Measurements from ENCODE around the gene ANK2. TPM values are rescaled to one million over a fixed set of nuclear protein-coding genes. Genes with fewer than 3 reads are reported as not detected.

ANK2 gene
- total RNA-seq, 6 donors from 2014 or later: 4.2 to 23.3 (median 8.5) TPM

GRCh38 chr4:113170805-113171468 is 121.5 kb downstream of the ANK2 start:
- no peaks in the 10 kb centered on the region for H3K36me3 ChIP-seq
- H3K9me3 ChIP-seq: no peaks in the 10 kb centered on the region
- H3K4me1 ChIP-seq: no peaks in the 10 kb centered on the region
- DNase-seq (no peak), ATAC-seq (ENCODE audit: low FRiP score in 2 of 2) (no peak)
- no peaks in the 10 kb centered on the region for H3K27me3 ChIP-seq
- WGBS, 2 donors: 48 to 59% methylated on average over 2 of the region's 2 CpGs
- H3K27ac ChIP-seq: no peak overlapping the region
- H3K4me3 ChIP-seq: no peak overlapping the region
- no peak for TF ChIP-seq EP300 (IDR thresholded peaks at IDR 0.05)
- TF ChIP-seq, protein P1, sequence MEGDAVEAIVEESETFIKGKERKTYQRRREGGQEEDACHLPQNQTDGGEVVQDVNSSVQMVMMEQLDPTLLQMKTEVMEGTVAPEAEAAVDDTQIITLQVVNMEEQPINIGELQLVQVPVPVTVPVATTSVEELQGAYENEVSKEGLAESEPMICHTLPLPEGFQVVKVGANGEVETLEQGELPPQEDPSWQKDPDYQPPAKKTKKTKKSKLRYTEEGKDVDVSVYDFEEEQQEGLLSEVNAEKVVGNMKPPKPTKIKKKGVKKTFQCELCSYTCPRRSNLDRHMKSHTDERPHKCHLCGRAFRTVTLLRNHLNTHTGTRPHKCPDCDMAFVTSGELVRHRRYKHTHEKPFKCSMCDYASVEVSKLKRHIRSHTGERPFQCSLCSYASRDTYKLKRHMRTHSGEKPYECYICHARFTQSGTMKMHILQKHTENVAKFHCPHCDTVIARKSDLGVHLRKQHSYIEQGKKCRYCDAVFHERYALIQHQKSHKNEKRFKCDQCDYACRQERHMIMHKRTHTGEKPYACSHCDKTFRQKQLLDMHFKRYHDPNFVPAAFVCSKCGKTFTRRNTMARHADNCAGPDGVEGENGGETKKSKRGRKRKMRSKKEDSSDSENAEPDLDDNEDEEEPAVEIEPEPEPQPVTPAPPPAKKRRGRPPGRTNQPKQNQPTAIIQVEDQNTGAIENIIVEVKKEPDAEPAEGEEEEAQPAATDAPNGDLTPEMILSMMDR (IDR thresholded peaks at IDR 0.05): no peak
- no peak for TF ChIP-seq POLR2A (IDR thresholded peaks at IDR 0.05)
- TF ChIP-seq POLR2AphosphoS5 (IDR thresholded peaks at IDR 0.05): no peak

GRCh38 chr4:113173126-113173792 is 123.8 kb downstream of the ANK2 start:
- Histone ChIP-seq H3K27me3 (no peaks in the 10 kb centered on the region), H3K4me1 (no peaks in the 10 kb centered on the region), H3K36me3 (no peaks in the 10 kb centered on the region), H3K9me3 (no peaks in the 10 kb centered on the region), H3K27ac (no peak overlapping the region), H3K4me3 (no peak overlapping the region)
- DNase-seq (no peak), ATAC-seq (ENCODE audit: low FRiP score in 2 of 2) (no peak)
- no peak for TF ChIP-seq POLR2A (IDR thresholded peaks at IDR 0.05)
- TF ChIP-seq, protein P1 (IDR thresholded peaks at IDR 0.05): no peak
- TF ChIP-seq POLR2AphosphoS5 (IDR thresholded peaks at IDR 0.05): no peak
- TF ChIP-seq EP300 (IDR thresholded peaks at IDR 0.05): no peak
- WGBS, 2 donors: 74 to 77% methylated on average over 5 of the region's 5 CpGs

GRCh38 chr4:113173793-113174264 is 124.4 kb downstream of the ANK2 start:
- Histone ChIP-seq H3K27me3 (no peaks in the 10 kb centered on the region), H3K4me3 (no peak overlapping the region), H3K9me3 (no peaks in the 10 kb centered on the region), H3K4me1 (no peaks in the 10 kb centered on the region), H3K36me3 (no peaks in the 10 kb centered on the region), H3K27ac (no peak overlapping the region)
- TF ChIP-seq EP300 (IDR thresholded peaks at IDR 0.05) (no peak), POLR2A (IDR thresholded peaks at IDR 0.05) (no peak), POLR2AphosphoS5 (IDR thresholded peaks at IDR 0.05) (no peak)
- TF ChIP-seq, protein P1 (IDR thresholded peaks at IDR 0.05): no peak
- no peak for DNase-seq
- 64% methylated on average over 3 of the region's 3 CpGs for WGBS, 2 donors
- ATAC-seq (ENCODE audit: low FRiP score in 2 of 2): no peak

GRCh38 chr4:113179091-113179490 is 129.6 kb downstream of the ANK2 start:
- H3K9me3 ChIP-seq: no peaks in the 10 kb centered on the region
- ATAC-seq (ENCODE audit: low FRiP score in 2 of 2): no peak
- DNase-seq: no peak
- H3K4me1 ChIP-seq: no peaks in the 10 kb centered on the region
- no peaks in the 10 kb centered on the region for H3K36me3 ChIP-seq
- TF ChIP-seq, protein P1 (IDR thresholded peaks at IDR 0.05): no peak
- 71 to 80% methylated on average over 1 of the region's 1 CpG for WGBS, 2 donors
- no peak overlapping the region for H3K27ac ChIP-seq
- H3K4me3 ChIP-seq: no peak overlapping the region
- H3K27me3 ChIP-seq: no peaks in the 10 kb centered on the region

DNA sequence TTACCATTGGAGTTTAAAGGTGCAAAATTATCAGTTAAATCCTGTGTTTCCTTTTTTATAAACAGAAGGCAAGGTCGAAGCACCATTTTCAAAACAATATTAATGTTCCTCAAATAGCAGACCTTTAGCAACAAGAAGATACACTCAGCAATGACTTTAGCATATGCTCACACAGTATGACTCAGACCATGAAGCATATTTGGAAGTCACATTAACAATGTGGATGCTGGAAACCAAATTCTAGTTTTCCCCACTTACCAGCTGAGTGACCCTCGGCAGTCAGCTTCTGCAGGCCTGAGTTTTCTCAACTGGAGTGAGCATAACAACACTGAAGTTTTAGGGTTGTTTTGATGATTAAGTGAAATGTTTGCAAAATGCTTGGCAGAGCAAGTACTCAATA is 130.5 kb downstream of the ANK2 start:
- TF ChIP-seq POLR2A (IDR thresholded peaks at IDR 0.05) (no peak), POLR2AphosphoS5 (IDR thresholded peaks at IDR 0.05) (no peak)
- TF ChIP-seq, protein P1 (IDR thresholded peaks at IDR 0.05): no peak
- Histone ChIP-seq H3K4me3 (no peak overlapping the region), H3K27me3 (no peaks in the 10 kb centered on the region), H3K36me3 (no peaks in the 10 kb centered on the region), H3K9me3 (no peaks in the 10 kb centered on the region), H3K4me1 (no peaks in the 10 kb centered on the region), H3K27ac (no peak overlapping the region)
- ATAC-seq (ENCODE audit: low FRiP score in 2 of 2) (no peak), DNase-seq (no peak)
- 75 to 77% methylated on average over 2 of the region's 2 CpGs for WGBS, 2 donors

Measured in upper lobe of left lung (tissue), 6 donors.